ENCODE measurements around the gene ITGB2.

ITGB2 gene

GRCh38 chr21:44897326-44898010 lies 23.2 kb downstream of the ITGB2 start:
- TF ChIP-seq MAX (IDR thresholded peaks at IDR 0.05) = peak; percentile 63
- no peak for TF ChIP-seq CREB1 (IDR thresholded peaks at IDR 0.05; ENCODE audit: low read depth)
- peak; percentile 56 for TF ChIP-seq USF1 (IDR thresholded peaks at IDR 0.05)

GRCh38 chr21:44896561-44897286 lies 24.0 kb downstream of the ITGB2 start:
- TF ChIP-seq NFIC (IDR thresholded peaks at IDR 0.05) = no peak
- no peak for TF ChIP-seq ZBTB7A (IDR thresholded peaks at IDR 0.05; ENCODE audit: low read depth)
- TF ChIP-seq YY1 (IDR thresholded peaks at IDR 0.05; ENCODE audit: low read depth) = no peak
- TF ChIP-seq REST (IDR thresholded peaks at IDR 0.05; ENCODE audit: low read depth) = no peak
- TF ChIP-seq CREB1 (IDR thresholded peaks at IDR 0.05; ENCODE audit: low read depth) = no peak
- TF ChIP-seq RAD21 (IDR thresholded peaks at IDR 0.05; ENCODE audit: low read depth) = no peak
- TF ChIP-seq TCF12 (IDR thresholded peaks at IDR 0.05; ENCODE audit: low read depth) = no peak
- no peak for TF ChIP-seq EGR1 (IDR thresholded peaks at IDR 0.05)
- TF ChIP-seq EP300 (IDR thresholded peaks at IDR 0.05; ENCODE audit: borderline replicate concordance) = no peak
- TF ChIP-seq TAF1 (IDR thresholded peaks at IDR 0.05; ENCODE audit: low read depth) = no peak
- TF ChIP-seq MAX (IDR thresholded peaks at IDR 0.05) = no peak
- TF ChIP-seq TEAD4 (IDR thresholded peaks at IDR 0.05) = no peak
- no peak for TF ChIP-seq FOXM1 (IDR thresholded peaks at IDR 0.05; ENCODE audit: borderline replicate concordance, low read depth)
- no peak for TF ChIP-seq CEBPB (IDR thresholded peaks at IDR 0.05)

DNA sequence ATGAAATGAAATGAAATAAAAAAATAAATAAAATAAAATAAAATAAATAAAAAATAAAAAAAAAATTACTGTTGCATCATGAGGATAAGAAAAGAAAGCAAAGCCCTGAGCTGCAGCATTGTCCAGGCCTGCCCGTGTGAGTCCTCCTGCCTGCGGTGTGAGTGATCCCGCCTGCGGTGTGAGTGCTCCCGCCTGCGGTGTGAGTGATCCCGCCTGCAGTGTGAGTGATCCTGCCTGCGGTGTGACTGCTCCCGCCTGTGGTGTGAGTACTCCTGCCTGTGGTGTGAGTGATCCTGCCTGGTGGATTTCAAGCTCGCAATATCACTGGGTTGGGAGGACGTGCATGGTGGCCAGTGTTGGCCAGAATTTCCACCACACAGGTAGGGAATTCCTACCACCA lies 24.8 kb downstream of the ITGB2 start:
- TF ChIP-seq TAF1 (IDR thresholded peaks at IDR 0.05; ENCODE audit: low read depth) (no peak), RAD21 (IDR thresholded peaks at IDR 0.05; ENCODE audit: low read depth) (no peak), EP300 (IDR thresholded peaks at IDR 0.05; ENCODE audit: borderline replicate concordance) (no peak), FOXM1 (IDR thresholded peaks at IDR 0.05; ENCODE audit: borderline replicate concordance, low read depth) (no peak), TCF12 (IDR thresholded peaks at IDR 0.05; ENCODE audit: low read depth) (no peak), CREB1 (IDR thresholded peaks at IDR 0.05; ENCODE audit: low read depth) (no peak), MAX (IDR thresholded peaks at IDR 0.05) (no peak), YY1 (IDR thresholded peaks at IDR 0.05; ENCODE audit: low read depth) (no peak), TEAD4 (IDR thresholded peaks at IDR 0.05) (no peak), NFIC (IDR thresholded peaks at IDR 0.05) (no peak), USF1 (IDR thresholded peaks at IDR 0.05) (no peak), REST (IDR thresholded peaks at IDR 0.05; ENCODE audit: low read depth) (no peak), CEBPB (IDR thresholded peaks at IDR 0.05) (no peak), ZBTB7A (IDR thresholded peaks at IDR 0.05; ENCODE audit: low read depth) (no peak), EGR1 (IDR thresholded peaks at IDR 0.05) (no peak)

GRCh38 chr21:44894687-44895302 lies 25.9 kb downstream of the ITGB2 start:
- TF ChIP-seq FOXM1 (IDR thresholded peaks at IDR 0.05; ENCODE audit: borderline replicate concordance, low read depth) (no peak), USF1 (IDR thresholded peaks at IDR 0.05) (no peak), TEAD4 (IDR thresholded peaks at IDR 0.05) (no peak), MAX (IDR thresholded peaks at IDR 0.05) (no peak), EP300 (IDR thresholded peaks at IDR 0.05; ENCODE audit: borderline replicate concordance) (no peak), TCF12 (IDR thresholded peaks at IDR 0.05; ENCODE audit: low read depth) (no peak), NFIC (IDR thresholded peaks at IDR 0.05) (no peak), ZBTB7A (IDR thresholded peaks at IDR 0.05; ENCODE audit: low read depth) (no peak), TAF1 (IDR thresholded peaks at IDR 0.05; ENCODE audit: low read depth) (no peak), EGR1 (IDR thresholded peaks at IDR 0.05) (no peak)

Data from Ishikawa (cell line).